C4-2B (cell line): ENCODE measurements around the gene COL6A1.

Source experiments
- CTCF ChIP-seq: fragments of 450-650 bp; conservative IDR thresholded peaks from 2 replicates; pipeline ENCODE4 v1.5.1; 2017; ENCODE audit warnings: mild to moderate bottlenecking
- ZFX ChIP-seq: fragments of 450-650 bp; IDR thresholded peaks from 2 replicates; pipeline ENCODE4 v1.6.1; 2017

DNA sequence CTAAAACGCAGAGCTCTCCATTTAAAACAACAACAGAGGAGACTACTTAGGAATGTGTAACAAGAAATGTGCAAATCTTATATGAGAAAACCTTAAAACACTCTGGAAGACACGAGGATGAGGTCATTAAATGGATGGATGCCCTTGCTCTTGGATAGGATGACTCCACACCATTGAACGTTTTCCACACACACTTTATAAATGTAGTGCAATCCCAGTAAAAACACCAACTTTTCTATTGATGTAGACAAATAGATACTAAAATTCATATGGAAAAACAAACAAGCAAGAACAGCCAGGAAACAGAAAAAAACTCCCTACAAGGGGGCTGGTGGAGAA lies 18.4 kb upstream of the COL6A1 start:
- TF ChIP-seq CTCF = no peak
- TF ChIP-seq ZFX = no peak
